Esophagus muscularis mucosa (tissue), 3 donors: Measurements from ENCODE around the gene CNN2.

Source experiments
- CTCF ChIP-seq, 3 experiments: fragments of 200-600 bp in 2 of 3; fragments of 450-650 bp in 1 of 3; sonication (generic) in 2 of 3; IDR thresholded peaks; one replicate each; pipeline ENCODE4 v1.5.1; 2017 to 2019; ENCODE audit warnings: antibody characterized with exemption in 3 of 3, mild to moderate bottlenecking in 2 of 3, moderate library complexity in 1 of 3
- POLR2A ChIP-seq: fragments of 450-650 bp; IDR thresholded peaks from one replicate; pipeline ENCODE4 v1.6.1; 2017; ENCODE audit warnings: antibody characterized with exemption, moderate library complexity, mild to moderate bottlenecking, low read depth
- POLR2AphosphoS5 ChIP-seq, 2 donors: sonication (generic); formaldehyde crosslinking; IDR thresholded peaks; one replicate each; pipeline ENCODE4 v1.6.1; 2017; ENCODE audit warnings: antibody characterized with exemption in 2 of 2

GRCh38 chr19:1041272-1041834 lies 14.9 kb downstream of the CNN2 start:
- TF ChIP-seq CTCF (IDR thresholded peaks at IDR 0.05) (no peak), POLR2AphosphoS5 (IDR thresholded peaks at IDR 0.05) (no peak), POLR2A (no peak)
